HG03097 (cell line): Measurements from ENCODE around the gene SCRG1.

ENCODE experiments used
- ATAC-seq: cut with Tn5 transposase; IDR thresholded peaks from one replicate; pipeline ENCODE4 v1.9.1; 2021; ENCODE audit not compliant: unreplicated experiment, low FRiP score

SCRG1 gene

DNA sequence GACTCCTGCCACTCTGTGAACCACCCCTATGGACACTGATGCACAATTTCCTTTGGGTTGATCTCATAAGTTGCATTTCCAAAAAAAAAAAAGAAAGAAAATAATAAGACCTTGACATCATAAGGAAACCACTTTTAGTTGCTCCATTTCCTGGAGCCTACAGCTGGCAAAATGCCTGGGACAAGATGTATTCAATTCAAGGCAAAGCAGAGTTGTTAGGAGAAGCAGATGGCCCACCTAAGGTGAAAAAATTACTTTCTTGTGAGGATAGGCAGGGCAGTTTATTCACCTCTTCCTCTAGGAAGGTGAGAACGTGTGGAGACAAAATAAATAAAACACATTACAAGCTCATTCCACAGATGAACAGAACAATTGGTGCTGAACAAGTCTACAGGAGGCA, 14.1 kb upstream of the SCRG1 start:
- no peak for ATAC-seq

GRCh38 chr4:173411106-173411693, 12.3 kb upstream of the SCRG1 start:
- no peak for ATAC-seq

DNA sequence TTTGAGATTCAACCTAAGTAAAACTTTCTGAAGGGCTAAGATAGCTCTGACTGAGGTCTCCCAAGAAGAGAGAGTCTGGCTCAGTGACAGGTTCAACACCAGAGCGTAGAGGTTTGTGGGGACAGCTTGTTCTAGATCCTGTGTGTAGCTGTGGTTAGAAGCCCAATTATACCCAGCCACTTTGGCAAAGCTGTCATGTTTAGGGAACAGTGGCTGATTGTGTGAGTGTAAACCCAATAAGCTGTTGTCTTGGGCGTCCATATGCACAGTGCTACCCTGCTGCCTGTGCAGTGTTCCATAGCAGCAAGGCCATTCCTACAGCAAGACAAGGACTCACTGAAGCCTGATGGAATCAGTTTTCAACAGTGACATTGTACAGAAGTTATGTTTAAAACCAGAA, 11.2 kb upstream of the SCRG1 start:
- no peak for ATAC-seq

DNA sequence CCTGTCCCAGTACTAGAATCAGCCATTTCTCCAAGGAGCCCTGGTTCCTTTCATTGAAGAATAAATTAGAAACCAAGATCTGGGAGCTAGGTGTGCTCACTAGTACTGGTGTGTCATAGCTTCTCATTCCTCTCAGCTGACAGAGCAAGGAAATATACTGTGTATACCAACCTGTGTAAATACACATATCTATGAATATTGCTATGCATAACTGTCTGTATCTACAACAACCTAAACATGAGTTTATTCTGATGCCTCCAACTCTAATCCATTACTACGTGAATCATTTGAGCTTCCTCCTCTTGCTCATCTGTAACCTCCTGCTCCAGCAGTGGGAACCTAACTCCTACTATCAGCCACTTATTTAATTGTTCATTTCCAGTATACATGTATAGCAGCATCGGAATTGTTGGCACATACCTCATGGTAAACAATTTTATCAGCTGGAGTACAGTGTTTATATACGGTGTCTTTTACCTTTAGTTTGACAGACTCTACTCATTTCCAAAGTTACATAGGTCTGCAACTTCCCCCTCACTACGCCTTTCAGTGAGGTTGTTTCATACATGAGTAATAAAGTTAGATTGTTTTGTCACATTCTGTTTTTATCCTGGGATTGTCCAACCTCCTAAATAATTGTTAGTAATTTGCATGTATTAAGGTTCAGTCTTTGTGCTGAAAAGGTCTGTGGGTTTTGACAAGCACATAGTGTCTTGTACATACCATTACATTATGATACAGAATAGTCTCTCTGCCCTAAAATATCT, 7.1 kb upstream of the SCRG1 start:
- no peak for ATAC-seq

- ATAC-seq, result no peak
These were observed 5.5 kb upstream of the SCRG1 start for GRCh38 chr4:173404296-173404865.

- no peak for ATAC-seq
These were observed 4.1 kb upstream of the SCRG1 start for GRCh38 chr4:173403051-173403450.

- no peak for ATAC-seq
These were observed 2.1 kb upstream of the SCRG1 start for GRCh38 chr4:173401063-173401462.

GRCh38 chr4:173398220-173398619, 696 bp downstream of the SCRG1 start:
- no peak for ATAC-seq

GRCh38 chr4:173397604-173398003, 1.3 kb downstream of the SCRG1 start:
- no peak for ATAC-seq

- ATAC-seq, result no peak
These were observed 7.2 kb downstream of the SCRG1 start for GRCh38 chr4:173391701-173392100.

- no peak for ATAC-seq
These were observed 12.2 kb downstream of the SCRG1 start for GRCh38 chr4:173386751-173387150.

GRCh38 chr4:173382349-173382748, 16.6 kb downstream of the SCRG1 start:
- ATAC-seq, result no peak

DNA sequence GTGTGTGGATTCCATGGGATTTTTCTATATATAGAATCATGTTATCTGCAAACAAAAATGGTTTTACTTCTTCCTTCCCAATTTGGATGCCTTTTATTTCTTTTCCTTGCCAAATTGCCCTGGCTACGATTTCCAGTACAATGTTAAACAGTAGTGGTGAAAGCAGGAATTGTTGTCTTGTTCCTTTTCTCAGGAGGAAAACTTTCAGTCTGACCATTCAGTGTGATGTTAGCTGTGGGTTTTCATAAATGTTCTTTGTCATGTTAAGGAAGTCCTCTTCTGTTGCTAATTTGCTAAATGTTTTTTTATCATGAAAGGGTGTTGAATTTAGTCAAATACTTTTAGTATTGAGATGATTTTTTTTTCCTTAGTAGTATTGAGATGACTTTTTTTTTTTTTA, 17.3 kb downstream of the SCRG1 start:
- ATAC-seq, result no peak

GRCh38 chr4:173380987-173381386, 17.9 kb downstream of the SCRG1 start:
- no peak for ATAC-seq

DNA sequence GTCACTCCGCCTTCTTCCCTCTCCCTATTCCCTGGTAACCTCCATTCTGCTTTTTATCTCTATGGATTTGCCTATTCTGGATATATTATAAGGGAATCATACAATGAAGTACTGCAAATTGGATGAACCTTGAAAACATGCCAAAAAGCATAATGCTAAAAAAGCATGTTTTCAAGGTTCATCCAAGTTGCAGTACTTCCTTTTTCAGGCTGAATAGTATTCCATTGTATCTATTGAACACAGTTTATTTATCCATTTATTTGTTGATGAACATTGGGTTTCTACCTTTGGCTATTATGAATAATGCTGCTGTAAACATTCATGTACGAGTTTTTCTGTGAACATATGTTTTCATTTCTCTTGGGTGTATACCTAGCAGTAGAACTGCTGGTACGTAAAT, 19.0 kb downstream of the SCRG1 start:
- ATAC-seq, result no peak

DNA sequence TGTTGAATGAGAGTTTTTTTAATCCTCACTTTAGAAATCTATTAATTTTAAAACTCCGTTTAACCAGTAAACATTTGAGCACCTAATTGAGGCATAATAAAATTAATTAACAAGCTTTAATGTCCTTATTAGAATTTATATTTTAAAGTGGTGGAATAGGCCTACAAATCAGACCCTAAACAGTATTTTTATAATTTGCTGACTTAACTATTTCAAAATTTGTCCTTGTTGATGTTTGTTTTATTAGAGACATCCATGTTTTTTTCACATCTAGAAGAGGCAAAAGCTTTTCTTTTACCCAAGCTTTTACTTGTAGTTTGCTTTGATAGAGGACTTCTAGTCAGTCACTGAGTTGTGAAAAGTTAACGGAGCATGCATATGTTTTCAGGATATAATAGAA, 24.3 kb downstream of the SCRG1 start:
- no peak for ATAC-seq

DNA sequence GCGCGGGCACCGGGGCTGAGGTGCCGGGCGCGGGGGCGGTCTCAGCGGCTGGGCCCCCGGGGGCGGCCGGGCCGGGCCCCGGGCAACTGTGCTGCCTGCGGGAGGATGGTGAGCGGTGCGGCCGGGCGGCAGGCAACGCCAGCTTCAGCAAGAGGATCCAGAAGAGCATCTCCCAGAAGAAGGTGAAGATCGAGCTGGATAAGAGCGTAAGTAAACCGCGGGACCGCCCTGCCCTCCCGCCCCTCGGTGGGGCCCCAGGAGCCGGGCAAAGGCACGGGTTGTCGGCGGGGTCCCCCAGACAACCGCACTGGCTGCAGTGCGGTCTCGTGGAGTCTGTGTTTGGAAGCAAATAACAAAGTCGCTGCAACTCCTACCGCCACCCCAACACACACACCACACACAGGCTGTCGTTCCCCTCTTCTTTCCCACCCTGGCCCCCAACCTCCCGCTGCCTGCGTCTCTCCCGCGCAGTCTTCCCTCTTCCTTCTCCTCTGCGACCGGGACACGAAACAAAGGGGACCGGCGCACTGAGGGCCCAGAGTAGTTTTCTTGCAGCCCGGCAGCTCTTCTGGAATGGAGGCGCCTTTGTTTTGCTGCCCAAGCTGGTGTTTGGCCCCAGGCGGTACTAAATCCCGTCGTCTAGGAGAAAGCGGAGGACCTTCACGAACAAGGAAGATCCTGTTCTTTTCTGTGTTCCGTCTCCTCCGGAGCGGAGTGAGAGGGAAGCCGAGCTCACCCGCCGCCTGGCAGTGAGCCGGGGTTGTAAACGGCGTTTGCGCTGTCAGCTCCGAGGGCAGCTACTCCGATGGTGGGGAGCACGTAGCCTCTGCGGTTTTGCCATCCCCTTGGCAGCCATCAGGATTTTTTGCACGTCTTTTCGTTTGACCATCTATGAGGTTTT, 27.4 kb downstream of the SCRG1 start:
- peak; percentile 25 for ATAC-seq

GRCh38 chr4:173370477-173371291, 28.2 kb downstream of the SCRG1 start, which contains the start of gene SAP30:
Gene SAP30, plus strand, starts transcription at chr4:173370954. Its CDS starts 229 bp downstream, at chr4:173371183.
- ATAC-seq, result peak; percentile 73

GRCh38 chr4:173370130-173370476, 28.8 kb downstream of the SCRG1 start:
- ATAC-seq, result no peak

GRCh38 chr4:173367946-173368345, 31.0 kb downstream of the SCRG1 start:
- ATAC-seq, result no peak
